Neuronal stem cell (in vitro differentiated cells): ENCODE measurements around the gene ULK2.

Experiments
- DNase-seq: peaks from one replicate; pipeline ENCODE4 v3.0.0-alpha.2; 2013; ENCODE audit warnings: low spot score
- H2AFZ ChIP-seq: one replicate; pipeline ENCODE4 v1.6.1; 2013; ENCODE audit warnings: mild to moderate bottlenecking, low read length, inconsistent platforms
- H2AK5ac ChIP-seq: 2 replicates; pipeline ENCODE4 v1.6.1; 2013; ENCODE audit warnings: low read depth, mild to moderate bottlenecking, inconsistent platforms, low read length, moderate library complexity, mixed read lengths
- H2BK120ac ChIP-seq: 2 replicates; pipeline ENCODE4 v1.6.1; 2013; ENCODE audit warnings: low read depth, mild to moderate bottlenecking, inconsistent platforms, low read length, moderate library complexity, mixed read lengths
- H2BK12ac ChIP-seq: one replicate; pipeline ENCODE4 v1.6.1; 2013; ENCODE audit warnings: low read length, inconsistent platforms
- H2BK15ac ChIP-seq: 2 replicates; pipeline ENCODE4 v1.6.1; 2013; ENCODE audit warnings: mild to moderate bottlenecking, low read length, inconsistent platforms, mixed read lengths
- H2BK5ac ChIP-seq: one replicate; pipeline ENCODE4 v1.6.1; 2013; ENCODE audit warnings: inconsistent platforms, mild to moderate bottlenecking, low read length, moderate library complexity
- H3K14ac ChIP-seq: one replicate; pipeline ENCODE4 v1.6.1; 2013; ENCODE audit warnings: low read length, inconsistent platforms
- H3K18ac ChIP-seq: 2 replicates; pipeline ENCODE4 v1.6.1; 2013; ENCODE audit warnings: low read length, inconsistent platforms
- H3K23ac ChIP-seq: 2 replicates; pipeline ENCODE4 v1.6.1; 2013; ENCODE audit warnings: low read depth, mild to moderate bottlenecking, mixed read lengths, low read length, inconsistent platforms; ENCODE audit not compliant: poor library complexity
- H3K27ac ChIP-seq: replicated peaks from 3 replicates; pipeline ENCODE4 v1.5.1; 2013; ENCODE audit warnings: low read length, inconsistent platforms
- H3K27me3 ChIP-seq, 3 experiments: 2 replicates each; pipeline ENCODE4 v1.6.1; 2013; ENCODE audit warnings: low read length in 3 of 3, mild to moderate bottlenecking in 2 of 3, inconsistent platforms in 1 of 3, low read depth in 1 of 3, mixed read lengths in 1 of 3, moderate library complexity in 1 of 3; ENCODE audit not compliant: control insufficient read depth in 3 of 3, insufficient read depth in 3 of 3
- H3K36me3 ChIP-seq, 2 donors: replicated peaks in 1 of 2; 2 replicates each; pipeline ENCODE4 v1.6.1; 2013; ENCODE audit warnings: low read length in 2 of 2; ENCODE audit not compliant: control insufficient read depth in 2 of 2, insufficient read depth in 2 of 2
- H3K4ac ChIP-seq: 2 replicates; pipeline ENCODE4 v1.6.1; 2013; ENCODE audit warnings: inconsistent platforms, mild to moderate bottlenecking, low read length, moderate library complexity
- H3K4me1 ChIP-seq, 2 donors: 1 replicate in 1 of 2; 2 replicates in 1 of 2; pipeline ENCODE4 v1.6.1; 2013; ENCODE audit warnings: low read length in 2 of 2, low read depth in 1 of 2; ENCODE audit not compliant: control insufficient read depth in 2 of 2, insufficient read depth in 1 of 2
- H3K4me2 ChIP-seq: one replicate; pipeline ENCODE4 v1.6.1; 2013; ENCODE audit warnings: mild to moderate bottlenecking, low read length, inconsistent platforms; ENCODE audit not compliant: insufficient read depth, poor library complexity, severe bottlenecking
- H3K4me3 ChIP-seq, 2 donors: 2 replicates each; pipeline ENCODE4 v1.5.1; 2013; ENCODE audit warnings: low read length in 2 of 2, mild to moderate bottlenecking in 2 of 2, inconsistent platforms in 1 of 2, moderate library complexity in 1 of 2
- H3K79me1 ChIP-seq: one replicate; pipeline ENCODE4 v1.6.1; 2013; ENCODE audit warnings: low read depth, mild to moderate bottlenecking, inconsistent platforms, low read length, moderate library complexity
- H3K9ac ChIP-seq: one replicate; pipeline ENCODE4 v1.6.1; 2013; ENCODE audit warnings: mild to moderate bottlenecking, low read depth, low read length, inconsistent platforms; ENCODE audit not compliant: poor library complexity
- H3K9me3 ChIP-seq, 2 donors: replicated peaks in 1 of 2; 2 replicates each; pipeline versions ENCODE3 to v1.6.1; 2013; ENCODE audit warnings: low read length in 2 of 2, mild to moderate bottlenecking in 2 of 2, inconsistent platforms in 1 of 2, low read depth in 1 of 2, mixed read lengths in 1 of 2, moderate library complexity in 1 of 2; ENCODE audit not compliant: control insufficient read depth in 2 of 2, insufficient read depth in 1 of 2
- H4K8ac ChIP-seq: one replicate; pipeline ENCODE4 v1.6.1; 2013; ENCODE audit warnings: low read depth, mild to moderate bottlenecking, inconsistent platforms, low read length, moderate library complexity
- H4K91ac ChIP-seq: one replicate; pipeline ENCODE4 v1.6.1; 2013; ENCODE audit warnings: low read length, low read depth, mild to moderate bottlenecking, inconsistent platforms; ENCODE audit not compliant: poor library complexity
- WGBS, 2 donors: extraction: QIAGEN DNeasy Blood & Tissue Kit; methylation state at CpG; one replicate each; pipeline ENCODE4 v1.1.7; 2013; ENCODE audit warnings: missing lambda C conversion rate in 2 of 2, mixed read lengths in 1 of 2; ENCODE audit not compliant: insufficient read length in 2 of 2, insufficient replicate concordance in 1 of 2; ENCODE audit errors: extremely low coverage in 2 of 2; 5-methylcytosine and 5-hydroxymethylcytosine counted together

The ULK2 gene

DNA sequence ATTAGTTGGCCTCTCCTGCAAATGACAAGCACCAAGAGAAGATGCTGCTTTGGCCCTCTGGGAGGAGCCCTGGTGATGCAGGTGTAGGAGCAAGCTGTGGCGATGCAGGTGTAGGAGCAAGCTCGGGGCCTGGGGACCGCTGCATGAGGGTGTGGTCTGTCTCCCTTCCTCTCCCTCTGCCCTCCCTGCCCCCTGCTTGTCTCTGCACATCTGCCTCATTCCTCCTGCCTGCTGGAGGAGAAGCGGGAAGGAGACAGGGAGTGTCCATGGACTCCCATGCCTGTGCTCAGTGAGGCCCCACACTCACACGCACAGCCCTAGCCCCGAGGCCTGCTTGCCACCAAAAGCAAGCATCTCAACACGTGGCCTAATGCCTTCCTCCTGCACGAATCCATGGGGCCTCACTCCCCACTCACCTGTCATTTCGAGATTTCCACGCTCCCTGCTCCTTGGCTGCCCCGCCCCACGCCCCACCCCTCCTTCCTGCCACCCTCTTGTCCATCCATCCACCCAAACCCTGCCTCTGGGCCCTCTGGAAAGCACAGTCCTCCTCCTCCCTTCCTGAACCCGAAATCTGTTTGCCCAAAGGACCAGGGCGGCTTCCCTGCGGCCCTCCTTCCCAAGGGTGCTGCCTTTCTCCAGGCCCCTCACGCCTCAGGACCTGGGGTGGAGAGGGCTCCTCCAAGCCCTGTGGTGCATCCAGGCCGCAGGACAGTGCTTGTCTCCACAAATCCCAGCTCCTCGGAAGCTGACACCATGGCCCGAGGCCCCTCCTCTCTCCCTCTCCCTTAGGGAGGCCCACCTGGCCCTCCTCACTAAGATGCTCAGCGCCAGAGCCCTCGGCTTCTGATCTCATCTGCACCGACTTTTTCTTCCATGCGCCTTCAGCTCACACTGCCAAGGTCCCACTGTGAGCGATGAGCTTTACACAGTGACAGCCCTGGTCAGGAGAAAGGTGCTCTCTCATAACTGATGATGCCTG, 107.9 kb downstream of the ULK2 start:
- H2AFZ ChIP-seq: peak overlapping the region; percentile 8
- DNase-seq: no peak
- H3K4me1 ChIP-seq: no peaks in the 10 kb centered on the region
- H3K4me2 ChIP-seq: no peak overlapping the region
- no peaks in the 10 kb centered on the region for H3K79me1 ChIP-seq
- H3K27me3 ChIP-seq: peaks cover 0 to 27% (median 0%) of the 10 kb centered on the region in 3 experiments
- H3K18ac ChIP-seq: peak overlapping the region; percentile 81
- no peaks in the 10 kb centered on the region for H3K36me3 ChIP-seq
- H3K9ac ChIP-seq: no peak overlapping the region
- no peak overlapping the region for H2BK5ac ChIP-seq
- H2BK12ac ChIP-seq: no peak overlapping the region
- H4K8ac ChIP-seq: no peak overlapping the region
- H3K4ac ChIP-seq: no peak overlapping the region
- no peak overlapping the region for H3K4me3 ChIP-seq
- H3K14ac ChIP-seq: no peak overlapping the region
- peak overlapping the region; percentile 24 for H2AK5ac ChIP-seq
- H3K23ac ChIP-seq: no peak overlapping the region
- no peak overlapping the region for H4K91ac ChIP-seq
- H2BK120ac ChIP-seq: peak overlapping the region; percentile 44
- no peak overlapping the region for H3K27ac ChIP-seq
- no peak overlapping the region for H2BK15ac ChIP-seq
- WGBS, 2 donors: no CpG with 5 or more reads among the region's 24 CpGs
- peaks cover 0 to 3% of the 10 kb centered on the region in 2 donors for H3K9me3 ChIP-seq

DNA sequence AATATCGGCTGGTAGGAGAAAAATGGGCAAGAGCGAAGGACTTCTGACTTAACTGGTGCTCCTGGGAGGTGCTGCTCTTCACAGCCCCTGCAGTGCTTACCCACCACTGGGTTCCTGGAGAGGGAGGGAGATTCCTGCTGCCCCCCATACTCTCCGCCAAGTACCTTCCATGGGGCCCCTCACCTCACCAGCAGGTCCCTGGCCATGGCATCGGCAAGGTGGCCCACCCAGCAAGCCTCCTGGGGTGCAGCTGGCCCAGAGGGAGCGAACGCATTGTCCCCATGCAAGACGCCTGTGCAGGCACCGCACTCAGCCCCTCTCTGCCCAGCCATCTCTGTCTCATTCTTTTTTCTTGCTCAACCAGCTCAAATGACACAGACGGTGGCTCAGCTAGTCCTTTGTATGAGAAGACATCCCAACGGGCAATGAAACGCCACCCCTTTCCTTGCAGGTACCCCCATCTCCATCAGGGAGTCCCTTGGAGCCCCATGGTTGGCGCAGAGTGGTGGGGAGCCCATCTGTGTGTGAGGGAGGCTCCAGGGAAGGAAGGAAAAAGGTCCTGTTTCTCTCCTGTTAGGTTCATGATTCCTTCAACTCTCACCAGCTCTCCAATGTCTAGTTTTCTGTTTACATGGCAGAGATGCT, 110.1 kb downstream of the ULK2 start:
- H3K79me1 ChIP-seq: no peaks in the 10 kb centered on the region
- no peak overlapping the region for H3K27ac ChIP-seq
- H2BK120ac ChIP-seq: no peak overlapping the region
- H2AK5ac ChIP-seq: no peak overlapping the region
- peaks cover 0 to 2% of the 10 kb centered on the region in 2 donors for H3K4me1 ChIP-seq
- H2BK5ac ChIP-seq: no peak overlapping the region
- WGBS, 2 donors: no CpG with 5 or more reads among the region's 12 CpGs
- peak overlapping the region; percentile 86 for H4K91ac ChIP-seq
- no peak overlapping the region for H3K9ac ChIP-seq
- H2BK12ac ChIP-seq: no peak overlapping the region
- no peak overlapping the region for H3K4ac ChIP-seq
- H3K4me2 ChIP-seq: no peak overlapping the region
- H3K4me3 ChIP-seq: no peak overlapping the region
- peak overlapping the region; percentile 40 for H3K18ac ChIP-seq
- H3K36me3 ChIP-seq: no peaks in the 10 kb centered on the region
- DNase-seq: no peak
- no peak overlapping the region for H4K8ac ChIP-seq
- peak overlapping the region; percentile 77 for H2BK15ac ChIP-seq
- H3K9me3 ChIP-seq: peaks cover 0 to 3% of the 10 kb centered on the region in 2 donors
- H3K14ac ChIP-seq: peak overlapping the region; percentile 31
- peak overlapping the region; percentile 81 for H3K23ac ChIP-seq
- no peak overlapping the region for H2AFZ ChIP-seq
- peaks cover 0 to 39% (median 0%) of the 10 kb centered on the region in 3 experiments for H3K27me3 ChIP-seq

DNA sequence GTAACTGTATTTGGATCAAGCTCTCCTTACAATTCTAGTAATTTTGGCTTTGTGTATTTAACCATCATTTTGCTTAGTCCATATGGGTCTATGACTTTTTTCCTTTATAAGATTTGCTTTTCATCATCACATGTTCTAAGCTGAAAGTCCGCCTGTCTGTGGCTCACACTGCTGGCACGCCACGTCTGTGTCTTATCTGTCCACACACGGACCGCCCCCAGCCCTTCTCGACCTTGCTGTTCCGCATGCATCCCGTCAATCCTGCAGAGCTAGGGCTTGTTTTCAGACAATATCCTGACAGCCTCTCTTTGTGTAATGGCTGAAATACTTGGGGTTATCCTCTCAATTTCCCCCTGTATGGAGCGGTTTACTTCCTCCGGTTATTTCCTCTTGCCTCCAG, 111.2 kb downstream of the ULK2 start:
- no peak overlapping the region for H3K14ac ChIP-seq
- peaks cover 0 to 40% (median 0%) of the 10 kb centered on the region in 3 experiments for H3K27me3 ChIP-seq
- H3K9me3 ChIP-seq: peaks cover 0 to 3% of the 10 kb centered on the region in 2 donors
- H2BK120ac ChIP-seq: no peak overlapping the region
- H3K18ac ChIP-seq: no peak overlapping the region
- H2AFZ ChIP-seq: no peak overlapping the region
- no peak overlapping the region for H3K4me2 ChIP-seq
- peaks cover 0 to 2% of the 10 kb centered on the region in 2 donors for H3K4me1 ChIP-seq
- no peak overlapping the region for H4K8ac ChIP-seq
- no CpG with 5 or more reads among the region's 10 CpGs for WGBS, 2 donors
- H2BK15ac ChIP-seq: no peak overlapping the region
- no peak overlapping the region for H2BK12ac ChIP-seq
- H2BK5ac ChIP-seq: no peak overlapping the region
- H4K91ac ChIP-seq: no peak overlapping the region
- H2AK5ac ChIP-seq: no peak overlapping the region
- H3K36me3 ChIP-seq: no peaks in the 10 kb centered on the region
- H3K4me3 ChIP-seq: no peak overlapping the region
- H3K9ac ChIP-seq: no peak overlapping the region
- no peak for DNase-seq
- no peak overlapping the region for H3K23ac ChIP-seq
- no peaks in the 10 kb centered on the region for H3K79me1 ChIP-seq
- no peak overlapping the region for H3K4ac ChIP-seq
- H3K27ac ChIP-seq: no peak overlapping the region
